Esophagus squamous epithelium (tissue), 4 donors: ENCODE data around the gene OR4B1.

ENCODE experiments used
- POLR2A ChIP-seq, 4 donors: fragments of 450-650 bp; IDR thresholded peaks; one replicate each; pipeline ENCODE4 v1.6.1; 2017; ENCODE audit warnings: antibody characterized with exemption in 4 of 4, mild to moderate bottlenecking in 4 of 4, moderate library complexity in 3 of 4
- TF ChIP-seq, protein P1 (sequence below), 6 experiments: fragments of 450-650 bp in 4 of 6; fragments of 200-600 bp in 2 of 6; sonication (generic) in 2 of 6; IDR thresholded peaks; one replicate each; pipeline ENCODE4 v1.5.1; 2016 to 2019; ENCODE audit warnings: antibody characterized with exemption in 6 of 6, mild to moderate bottlenecking in 4 of 6, moderate library complexity in 4 of 6

- TF ChIP-seq, protein P1, sequence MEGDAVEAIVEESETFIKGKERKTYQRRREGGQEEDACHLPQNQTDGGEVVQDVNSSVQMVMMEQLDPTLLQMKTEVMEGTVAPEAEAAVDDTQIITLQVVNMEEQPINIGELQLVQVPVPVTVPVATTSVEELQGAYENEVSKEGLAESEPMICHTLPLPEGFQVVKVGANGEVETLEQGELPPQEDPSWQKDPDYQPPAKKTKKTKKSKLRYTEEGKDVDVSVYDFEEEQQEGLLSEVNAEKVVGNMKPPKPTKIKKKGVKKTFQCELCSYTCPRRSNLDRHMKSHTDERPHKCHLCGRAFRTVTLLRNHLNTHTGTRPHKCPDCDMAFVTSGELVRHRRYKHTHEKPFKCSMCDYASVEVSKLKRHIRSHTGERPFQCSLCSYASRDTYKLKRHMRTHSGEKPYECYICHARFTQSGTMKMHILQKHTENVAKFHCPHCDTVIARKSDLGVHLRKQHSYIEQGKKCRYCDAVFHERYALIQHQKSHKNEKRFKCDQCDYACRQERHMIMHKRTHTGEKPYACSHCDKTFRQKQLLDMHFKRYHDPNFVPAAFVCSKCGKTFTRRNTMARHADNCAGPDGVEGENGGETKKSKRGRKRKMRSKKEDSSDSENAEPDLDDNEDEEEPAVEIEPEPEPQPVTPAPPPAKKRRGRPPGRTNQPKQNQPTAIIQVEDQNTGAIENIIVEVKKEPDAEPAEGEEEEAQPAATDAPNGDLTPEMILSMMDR (IDR thresholded peaks at IDR 0.05), result no peak
- no peak for TF ChIP-seq POLR2A (IDR thresholded peaks at IDR 0.05)
These were observed 38.9 kb upstream of the OR4B1 start for GRCh38 chr11:48177661-48178060.
